Mammary epithelial cell (primary cell): ENCODE data around the gene PRICKLE3.

ENCODE experiments used
- EZH2 ChIP-seq: IDR thresholded peaks from 2 replicates; pipeline ENCODE4 v1.6.1; 2012; ENCODE audit warnings: low read length, inconsistent platforms, borderline replicate concordance
- TF ChIP-seq, protein P1 (sequence below), 2 donors: IDR thresholded peaks in 1 of 2; conservative IDR thresholded peaks in 1 of 2; 2 replicates each; pipeline ENCODE4 v1.5.1; 2011 to 2012; ENCODE audit warnings: inconsistent platforms in 2 of 2, low read length in 2 of 2, mild to moderate bottlenecking in 2 of 2, control low read depth in 1 of 2, low read depth in 1 of 2; ENCODE audit not compliant: insufficient read depth in 1 of 2; ENCODE audit errors: extremely low read depth in 1 of 2

DNA sequence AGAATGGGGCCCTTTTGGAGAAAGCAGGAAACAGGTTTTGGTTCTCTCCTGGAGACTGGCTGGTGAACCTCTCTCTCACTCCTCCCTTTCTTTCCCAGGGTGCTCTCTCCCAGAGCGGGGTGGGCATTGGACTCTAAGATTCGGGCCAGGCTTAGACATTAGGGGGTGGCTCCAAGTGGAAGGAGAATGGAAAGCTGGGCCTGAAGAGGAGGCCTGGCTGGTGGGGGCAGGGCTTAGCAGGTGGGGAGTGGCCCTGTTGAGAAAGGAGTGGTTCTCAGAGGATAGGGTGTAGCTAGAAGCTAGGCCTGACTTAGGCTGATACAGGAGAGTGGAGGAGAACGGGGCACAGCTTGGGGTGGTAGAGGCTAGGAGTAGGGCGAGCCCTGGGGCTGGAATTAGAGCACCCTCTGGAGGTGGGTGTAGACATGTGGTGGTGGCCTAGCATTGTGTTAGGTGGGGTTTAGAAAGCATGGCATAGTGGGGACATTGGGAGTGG, 8.8 kb downstream of the PRICKLE3 start:
- TF ChIP-seq, protein P1, sequence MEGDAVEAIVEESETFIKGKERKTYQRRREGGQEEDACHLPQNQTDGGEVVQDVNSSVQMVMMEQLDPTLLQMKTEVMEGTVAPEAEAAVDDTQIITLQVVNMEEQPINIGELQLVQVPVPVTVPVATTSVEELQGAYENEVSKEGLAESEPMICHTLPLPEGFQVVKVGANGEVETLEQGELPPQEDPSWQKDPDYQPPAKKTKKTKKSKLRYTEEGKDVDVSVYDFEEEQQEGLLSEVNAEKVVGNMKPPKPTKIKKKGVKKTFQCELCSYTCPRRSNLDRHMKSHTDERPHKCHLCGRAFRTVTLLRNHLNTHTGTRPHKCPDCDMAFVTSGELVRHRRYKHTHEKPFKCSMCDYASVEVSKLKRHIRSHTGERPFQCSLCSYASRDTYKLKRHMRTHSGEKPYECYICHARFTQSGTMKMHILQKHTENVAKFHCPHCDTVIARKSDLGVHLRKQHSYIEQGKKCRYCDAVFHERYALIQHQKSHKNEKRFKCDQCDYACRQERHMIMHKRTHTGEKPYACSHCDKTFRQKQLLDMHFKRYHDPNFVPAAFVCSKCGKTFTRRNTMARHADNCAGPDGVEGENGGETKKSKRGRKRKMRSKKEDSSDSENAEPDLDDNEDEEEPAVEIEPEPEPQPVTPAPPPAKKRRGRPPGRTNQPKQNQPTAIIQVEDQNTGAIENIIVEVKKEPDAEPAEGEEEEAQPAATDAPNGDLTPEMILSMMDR (conservative IDR thresholded peaks at IDR 0.05 in 1 of 2, IDR thresholded peaks at IDR 0.05 in 1 of 2; ENCODE audit: extremely low read depth in 1 of 2, insufficient read depth in 1 of 2, low read depth in 1 of 2, low read length in 2 of 2) = peak in 1 of 2 donors; percentile 30
- TF ChIP-seq EZH2 = no peak
